ENCODE data around the gene SYNPO2. TPM values are rescaled to one million over a fixed set of nuclear protein-coding genes. Genes with fewer than 3 reads are reported as not detected.

The SYNPO2 gene
- total and polyA plus RNA-seq, 2 of the 8 experiments (the other 6 are each of a cell fraction or from before 2014, with no cell fraction given): 0.50 to 4.2 TPM

GRCh38 chr4:119010909-119011606 lies 122.4 kb downstream of the SYNPO2 start (continued):
- TF ChIP-seq CBX8 (IDR thresholded peaks at IDR 0.05; ENCODE audit: borderline replicate concordance, low read depth, low read length): no peak

Data from H1 (cell line).